HepG2 (cell line): ENCODE measurements around the gene MAPK14. TPM values are rescaled to one million over a fixed set of nuclear protein-coding genes. Genes with fewer than 3 reads are reported as not detected.

Experiments
- ATAC-seq: fragments of 200-7000 bp; cut with Tn5 transposase; 3 replicates; pipeline ENCODE4 v1.9.1; 2020; ENCODE audit warnings: mild to moderate bottlenecking, moderate library complexity
- BruUV-seq: library from RNA; stranded (reverse); fragments of 400-500 nt; replicated peaks from 2 replicates; lab custom pipeline; 2021; lab: Mats Ljungman, UMichigan
- CTCF ChIA-PET: fragments of 300-600 bp; formaldehyde crosslinking; extraction: SDS; loops from one replicate; lab custom pipeline; 2021; ENCODE audit warnings: low total read pairs, inconsistent platforms, low intra/inter-chr PET ratio; lab: Yijun Ruan, JAX
- POLR2A ChIA-PET: fragments of 350-600 bp; sonication (Branson Sonifier 250); formaldehyde crosslinking; loops from one replicate; lab custom pipeline; 2020; ENCODE audit warnings: antibody characterized with exemption, inconsistent platforms; lab: Yijun Ruan, JAX
- DNase-seq: peaks from one replicate; pipeline ENCODE4 v3.0.0-alpha.2; 2015; ENCODE audit warnings: low spot score
- FAIRE-seq: peaks from 3 replicates; lab custom pipeline; 2011; peaks lifted over from hg19 to GRCh38; lab: Jason Lieb, UNC
- H2AFZ ChIP-seq: one replicate; pipeline ENCODE4 v1.6.1; 2011; ENCODE audit warnings: low read length, inconsistent platforms
- H3K27ac ChIP-seq: fragments of 300-600 bp; 3 replicates; pipeline ENCODE4 v1.8.0; 2011; ENCODE audit warnings: mixed run types, mild to moderate bottlenecking, mixed read lengths, low read length, inconsistent platforms; ENCODE audit not compliant: insufficient read depth; ENCODE audit errors: extremely low read length
- H3K27me3 ChIP-seq, 2 experiments: fragments of 200-600 bp in 1 of 2; 2 replicates in 1 of 2; 3 replicates in 1 of 2; pipeline versions ENCODE4 v1.6.0 to v1.8.0; 2011; ENCODE audit warnings: low read length in 2 of 2, mild to moderate bottlenecking in 2 of 2, moderate library complexity in 2 of 2, inconsistent platforms in 1 of 2; ENCODE audit not compliant: insufficient read depth in 2 of 2, control insufficient read depth in 1 of 2
- H3K36me3 ChIP-seq, 2 experiments: fragments of 200-600 bp in 1 of 2; replicated peaks in 1 of 2; 2 replicates in 1 of 2; 3 replicates in 1 of 2; pipeline versions ENCODE4 v1.5.1 to v1.8.0; 2011; ENCODE audit warnings: low read length in 2 of 2, inconsistent platforms in 1 of 2; ENCODE audit not compliant: insufficient read depth in 2 of 2, control insufficient read depth in 1 of 2
- H3K4me1 ChIP-seq: 2 replicates; pipeline ENCODE4 v1.5.1; 2012; ENCODE audit warnings: low read length, inconsistent platforms; ENCODE audit not compliant: insufficient read depth
- H3K4me2 ChIP-seq: 2 replicates; pipeline ENCODE4 v1.6.0; 2011; ENCODE audit warnings: low read depth, low read length, inconsistent platforms
- H3K4me3 ChIP-seq, 3 experiments: fragments of 200-600 bp in 1 of 3; sonication (generic), shearing (Covaris generic) in 1 of 3; replicated peaks in 1 of 3; 2 replicates each; pipeline ENCODE4 v1.5.1; 2011 to 2016; ENCODE audit warnings: low read length in 3 of 3, inconsistent platforms in 2 of 3, low read depth in 2 of 3, mild to moderate bottlenecking in 2 of 3, control low read depth in 1 of 3, mixed read lengths in 1 of 3; ENCODE audit not compliant: insufficient read depth in 1 of 3
- H3K79me2 ChIP-seq: one replicate; pipeline ENCODE4 v1.6.1; 2011; ENCODE audit warnings: low read length, inconsistent platforms; ENCODE audit not compliant: insufficient read depth
- H3K9ac ChIP-seq: 2 replicates; pipeline ENCODE4 v1.6.0; 2011; ENCODE audit warnings: mild to moderate bottlenecking, low read depth, low read length, inconsistent platforms; ENCODE audit not compliant: insufficient read depth
- H3K9me3 ChIP-seq: 2 replicates; pipeline ENCODE4 v1.5.1; 2012; ENCODE audit warnings: mild to moderate bottlenecking, low read length
- H4K20me1 ChIP-seq: 2 replicates; pipeline ENCODE4 v1.6.0; 2011; ENCODE audit warnings: inconsistent platforms, mild to moderate bottlenecking, low read length, moderate library complexity; ENCODE audit not compliant: insufficient read depth
- FOSL2 ChIP-seq: sonication (generic); formaldehyde crosslinking; IDR thresholded peaks from 2 replicates; pipeline ENCODE4 v1.4.0; 2020; ENCODE audit warnings: missing genetic modification reagents
- HMG20A ChIP-seq: IDR thresholded peaks from 2 replicates; pipeline ENCODE4 v1.6.1; 2016; ENCODE audit warnings: borderline replicate concordance
- NR2F1 ChIP-seq, 2 experiments: fragments of 450-650 bp in 1 of 2; formaldehyde crosslinking in 1 of 2; IDR thresholded peaks; 2 replicates each; pipeline versions ENCODE4 v1.5.0 to v1.6.1; 2016 to 2020; ENCODE audit warnings: mild to moderate bottlenecking in 1 of 2, missing compliant biosample characterization in 1 of 2, missing genetic modification reagents in 1 of 2, moderate library complexity in 1 of 2
- RARA ChIP-seq: IDR thresholded peaks from 2 replicates; pipeline ENCODE4 v1.6.1; 2016; ENCODE audit warnings: missing genetic modification reagents, missing compliant biosample characterization
- TEAD3 ChIP-seq: optimal IDR thresholded peaks from 2 replicates; pipeline ENCODE3; 2016; ENCODE audit warnings: borderline replicate concordance
- ZNF274 ChIP-seq: sonication (generic); formaldehyde crosslinking; IDR thresholded peaks from 2 replicates; pipeline ENCODE4 v1.5.1; 2020; ENCODE audit warnings: mild to moderate bottlenecking, missing genetic modification reagents
- WGBS: methylation state at CpG from one replicate; pipeline ENCODE4 v1.1.6; 2017; ENCODE audit warnings: low lambda C conversion rate; 5-methylcytosine and 5-hydroxymethylcytosine counted together
- in situ Hi-C: cut with HindIII; loops from 2 replicates; pipeline ENCODE4 v1.10.0; 2017; ENCODE audit warnings: low pct_unique_long_range_greater_than_20kb; ENCODE audit not compliant: extremely low pct_ligation_motif_present
- intact Hi-C: fragments of 100-400 bp; cut with micrococcal nuclease; formaldehyde crosslinking; loops from one replicate; pipeline ENCODE4 v1.10.0; 2022; ENCODE audit not compliant: unreplicated experiment
- polyA plus RNA-seq, 8 experiments: library from polyadenylated mRNA; depleted of rRNA in 3 of 8; stranded (reverse) in 7 of 8; unstranded in 1 of 8; fragments of >200 nt; fragmentation: Illumina TruSeq in 4 of 8; extraction: Trizol in 4 of 8; gene quantifications; 2 replicates each; pipeline versions ENCODE4 v1.2.1 to v1.2.3, GENCODE V29; 2011 to 2016; ENCODE audit warnings: low read depth in 4 of 8, missing spikeins in 1 of 8, mixed read lengths in 1 of 8; ENCODE audit not compliant: insufficient read depth in 1 of 8
- total RNA-seq, 5 experiments: library from RNA; depleted of rRNA; stranded (reverse); fragments of >200 nt; fragmentation: Illumina TruSeq; extraction: Trizol; gene quantifications; 2 replicates each; pipeline ENCODE4 v1.2.3, GENCODE V29; 2016; ENCODE audit warnings: low read depth in 1 of 5
- TF ChIP-seq, protein P1 (sequence below): sonication (generic); formaldehyde crosslinking; IDR thresholded peaks from 2 replicates; pipeline ENCODE4 v1.5.0; 2020; ENCODE audit warnings: mild to moderate bottlenecking, low read depth, missing genetic modification reagents, borderline replicate concordance
- TF ChIP-seq, protein P2 (sequence below): sonication (generic); formaldehyde crosslinking; IDR thresholded peaks from 2 replicates; pipeline ENCODE4 v1.9.0; 2021; ENCODE audit warnings: missing genetic modification reagents, borderline replicate concordance
- TF ChIP-seq, protein P3 (sequence below): sonication (generic); formaldehyde crosslinking; IDR thresholded peaks from 2 replicates; pipeline ENCODE4 v1.5.1; 2020; ENCODE audit warnings: missing genetic modification reagents, mild to moderate bottlenecking, borderline replicate concordance
- TF ChIP-seq, protein P4 (sequence below): sonication (generic); formaldehyde crosslinking; IDR thresholded peaks from 2 replicates; pipeline ENCODE4 v1.4.0; 2020; ENCODE audit warnings: missing genetic modification reagents, mild to moderate bottlenecking, borderline replicate concordance

The MAPK14 gene
- total and polyA plus RNA-seq, 2 of the 13 experiments (the other 11 are each of a cell fraction or from before 2014, with no cell fraction given) = 66.3 to 67.3 TPM

GRCh38 chr6:36025932-36026327, 1.7 kb upstream of the MAPK14 start:
- Histone ChIP-seq H3K4me1 (peaks cover 30% of the 10 kb centered on the region), H3K9me3 (no peaks in the 10 kb centered on the region), H3K27me3 (no peaks in the 10 kb centered on the region; a peak in 1 of 5 replicates), H3K79me2 (peaks cover 33% of the 10 kb centered on the region), H3K4me3 (no peak overlapping the region; a peak in 1 of 6 replicates), H4K20me1 (peaks cover 10% of the 10 kb centered on the region), H3K36me3 (no peaks in the 10 kb centered on the region), H3K27ac (no peak overlapping the region), H2AFZ (peak overlapping the region; percentile 55), H3K4me2 (peak overlapping the region; percentile 65), H3K9ac (no peak overlapping the region)
- in situ Hi-C loops (loop anchor here (5.0 kb wide), 2 partner anchors 71 to 171 kb away; partner anchors contain the start of gene BRPF3), intact Hi-C loops (loop anchor here (5.0 to 10.0 kb wide), 2 partner anchors 81 to 104 kb away; partner anchors contain the start of gene SRPK1)
- TF ChIP-seq RARA (CRISPR knock-in tag) (peak; percentile 32; the same call in 1 of the 2 replicates), ZNF274 (CRISPR knock-in tag) (no peak), NR2F1 (CRISPR knock-in tag; IDR thresholded peaks at IDR 0.05) (0 out of 4 replicates have a peak, but pooled peaks of 1 of the 2 experiments have one; percentile 16), TEAD3 (peak; percentile 72), FOSL2 (CRISPR knock-in tag) (peak; percentile 41; the same call in 1 of the 2 replicates), HMG20A (peak; percentile 18; the same call in 1 of the 2 replicates)
- TF ChIP-seq, protein P1, sequence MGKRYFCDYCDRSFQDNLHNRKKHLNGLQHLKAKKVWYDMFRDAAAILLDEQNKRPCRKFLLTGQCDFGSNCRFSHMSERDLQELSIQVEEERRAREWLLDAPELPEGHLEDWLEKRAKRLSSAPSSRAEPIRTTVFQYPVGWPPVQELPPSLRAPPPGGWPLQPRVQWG (CRISPR knock-in tag) = no peak
- TF ChIP-seq, protein P2, sequence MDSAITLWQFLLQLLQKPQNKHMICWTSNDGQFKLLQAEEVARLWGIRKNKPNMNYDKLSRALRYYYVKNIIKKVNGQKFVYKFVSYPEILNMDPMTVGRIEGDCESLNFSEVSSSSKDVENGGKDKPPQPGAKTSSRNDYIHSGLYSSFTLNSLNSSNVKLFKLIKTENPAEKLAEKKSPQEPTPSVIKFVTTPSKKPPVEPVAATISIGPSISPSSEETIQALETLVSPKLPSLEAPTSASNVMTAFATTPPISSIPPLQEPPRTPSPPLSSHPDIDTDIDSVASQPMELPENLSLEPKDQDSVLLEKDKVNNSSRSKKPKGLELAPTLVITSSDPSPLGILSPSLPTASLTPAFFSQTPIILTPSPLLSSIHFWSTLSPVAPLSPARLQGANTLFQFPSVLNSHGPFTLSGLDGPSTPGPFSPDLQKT (CRISPR knock-in tag) = no peak
- TF ChIP-seq, protein P3, sequence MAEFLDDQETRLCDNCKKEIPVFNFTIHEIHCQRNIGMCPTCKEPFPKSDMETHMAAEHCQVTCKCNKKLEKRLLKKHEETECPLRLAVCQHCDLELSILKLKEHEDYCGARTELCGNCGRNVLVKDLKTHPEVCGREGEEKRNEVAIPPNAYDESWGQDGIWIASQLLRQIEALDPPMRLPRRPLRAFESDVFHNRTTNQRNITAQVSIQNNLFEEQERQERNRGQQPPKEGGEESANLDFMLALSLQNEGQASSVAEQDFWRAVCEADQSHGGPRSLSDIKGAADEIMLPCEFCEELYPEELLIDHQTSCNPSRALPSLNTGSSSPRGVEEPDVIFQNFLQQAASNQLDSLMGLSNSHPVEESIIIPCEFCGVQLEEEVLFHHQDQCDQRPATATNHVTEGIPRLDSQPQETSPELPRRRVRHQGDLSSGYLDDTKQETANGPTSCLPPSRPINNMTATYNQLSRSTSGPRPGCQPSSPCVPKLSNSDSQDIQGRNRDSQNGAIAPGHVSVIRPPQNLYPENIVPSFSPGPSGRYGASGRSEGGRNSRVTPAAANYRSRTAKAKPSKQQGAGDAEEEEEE (CRISPR knock-in tag) = no peak
- TF ChIP-seq, protein P4, sequence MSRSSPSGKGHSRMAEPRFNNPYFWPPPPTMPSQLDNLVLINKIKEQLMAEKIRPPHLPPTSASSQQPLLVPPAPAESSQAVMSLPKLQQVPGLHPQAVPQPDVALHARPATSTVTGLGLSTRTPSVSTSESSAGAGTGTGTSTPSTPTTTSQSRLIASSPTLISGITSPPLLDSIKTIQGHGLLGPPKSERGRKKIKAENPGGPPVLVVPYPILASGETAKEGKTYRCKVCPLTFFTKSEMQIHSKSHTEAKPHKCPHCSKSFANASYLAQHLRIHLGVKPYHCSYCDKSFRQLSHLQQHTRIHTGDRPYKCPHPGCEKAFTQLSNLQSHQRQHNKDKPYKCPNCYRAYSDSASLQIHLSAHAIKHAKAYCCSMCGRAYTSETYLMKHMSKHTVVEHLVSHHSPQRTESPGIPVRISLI (CRISPR knock-in tag) = no peak
- DNase-seq (peak; percentile 57), FAIRE-seq (peak; percentile 4), ATAC-seq (no peak)
- ChIA-PET CTCF (interaction anchor here (2.3 kb wide), 1 partner anchor 69 kb away, joined by 52 read pairs; no protein-coding TSS in a partner anchor), POLR2A (interaction anchor here (1.3 to 5.2 kb wide), 3 partner anchors 38 to 105 kb away, joined by 3 to 163 read pairs (median 50); no protein-coding TSS in a partner anchor)
- WGBS = 15% methylated on average over 5 of the region's 5 CpGs
- BruUV-seq = no TSS peak
